Mammary epithelial cell (primary cell): Measurements from ENCODE around the gene TMEM167A.

ENCODE experiments used
- EZH2 ChIP-seq: IDR thresholded peaks from 2 replicates; pipeline ENCODE4 v1.6.1; 2012; ENCODE audit warnings: low read length, inconsistent platforms, borderline replicate concordance
- TF ChIP-seq, protein P1 (sequence below), 2 donors: IDR thresholded peaks in 1 of 2; conservative IDR thresholded peaks in 1 of 2; 2 replicates each; pipeline ENCODE4 v1.5.1; 2011 to 2012; ENCODE audit warnings: inconsistent platforms in 2 of 2, low read length in 2 of 2, mild to moderate bottlenecking in 2 of 2, control low read depth in 1 of 2, low read depth in 1 of 2; ENCODE audit not compliant: insufficient read depth in 1 of 2; ENCODE audit errors: extremely low read depth in 1 of 2

DNA sequence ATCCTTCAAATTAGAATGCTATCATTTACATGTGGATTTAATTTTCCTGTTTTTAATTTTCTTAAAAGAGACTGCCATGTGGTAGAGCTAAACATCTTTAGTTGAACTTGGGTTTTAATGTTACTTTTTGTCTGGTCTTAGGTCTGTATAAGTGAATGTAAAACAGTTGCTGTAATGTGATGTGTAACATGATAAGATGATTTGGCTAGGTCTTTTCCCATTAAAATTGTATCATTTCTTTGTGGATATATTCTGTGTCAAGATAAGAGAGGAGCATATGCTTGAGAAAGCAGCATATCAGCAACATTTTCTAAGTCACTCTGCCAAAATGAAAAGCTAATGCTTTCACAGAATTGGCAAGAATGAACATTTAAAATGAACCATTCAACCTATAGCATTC is 18.5 kb downstream of the TMEM167A start:
- TF ChIP-seq, protein P1, sequence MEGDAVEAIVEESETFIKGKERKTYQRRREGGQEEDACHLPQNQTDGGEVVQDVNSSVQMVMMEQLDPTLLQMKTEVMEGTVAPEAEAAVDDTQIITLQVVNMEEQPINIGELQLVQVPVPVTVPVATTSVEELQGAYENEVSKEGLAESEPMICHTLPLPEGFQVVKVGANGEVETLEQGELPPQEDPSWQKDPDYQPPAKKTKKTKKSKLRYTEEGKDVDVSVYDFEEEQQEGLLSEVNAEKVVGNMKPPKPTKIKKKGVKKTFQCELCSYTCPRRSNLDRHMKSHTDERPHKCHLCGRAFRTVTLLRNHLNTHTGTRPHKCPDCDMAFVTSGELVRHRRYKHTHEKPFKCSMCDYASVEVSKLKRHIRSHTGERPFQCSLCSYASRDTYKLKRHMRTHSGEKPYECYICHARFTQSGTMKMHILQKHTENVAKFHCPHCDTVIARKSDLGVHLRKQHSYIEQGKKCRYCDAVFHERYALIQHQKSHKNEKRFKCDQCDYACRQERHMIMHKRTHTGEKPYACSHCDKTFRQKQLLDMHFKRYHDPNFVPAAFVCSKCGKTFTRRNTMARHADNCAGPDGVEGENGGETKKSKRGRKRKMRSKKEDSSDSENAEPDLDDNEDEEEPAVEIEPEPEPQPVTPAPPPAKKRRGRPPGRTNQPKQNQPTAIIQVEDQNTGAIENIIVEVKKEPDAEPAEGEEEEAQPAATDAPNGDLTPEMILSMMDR (conservative IDR thresholded peaks at IDR 0.05 in 1 of 2, IDR thresholded peaks at IDR 0.05 in 1 of 2; ENCODE audit: extremely low read depth in 1 of 2, insufficient read depth in 1 of 2, low read depth in 1 of 2, low read length in 2 of 2), result no peak
- TF ChIP-seq EZH2, result no peak
